T-helper 2 cell (primary cell): ENCODE results near the gene HMGN4.
A peak's percentile ranks its signal among the peaks of the same experiment; 100 is the strongest.
"Not testable (repeated sequence)": the region's sequence is repeated elsewhere in the genome, so short reads cannot be mapped to it uniquely, and the experiment has no call there.

Source experiments
- DNase-seq, 5 experiments: peaks; one replicate each; pipeline versions ENCODE4 v3.0.0 to v3.0.0-alpha.2; 2012 to 2022
- total RNA-seq, 2 donors: gene quantifications; one replicate each; lab custom pipeline; 2026; lab: John Stamatoyannopoulos, UW

HMGN4 gene
- 62.4 to 86.1 reads per million in 2 donors for total RNA-seq

- peak; percentile 44 to 96 (median 72) for DNase-seq
These were observed at the start of gene HMGN4 for GRCh38 chr6:26537846-26538571. HMGN4 (plus strand) TSS chr6:26538366; CDS start chr6:26545207, 6,841 bp downstream.

GRCh38 chr6:26489996-26490964 is 47.9 kb upstream of the HMGN4 start:
- peak in 1 of 5 experiments; percentile 8 for DNase-seq

GRCh38 chr6:26491604-26492003 is 46.6 kb upstream of the HMGN4 start:
- no peak for DNase-seq

GRCh38 chr6:26493258-26493657 is 44.9 kb upstream of the HMGN4 start:
- peak in 1 of 5 experiments; percentile 39 for DNase-seq

- DNase-seq = no peak
These were observed 44.0 kb upstream of the HMGN4 start for GRCh38 chr6:26494117-26494516.

- no peak for DNase-seq
These were observed 42.9 kb upstream of the HMGN4 start for GRCh38 chr6:26495281-26495680.

- DNase-seq = no peak
These were observed 40.6 kb upstream of the HMGN4 start for GRCh38 chr6:26497610-26498009.

- DNase-seq = no peak
These were observed 38.1 kb upstream of the HMGN4 start, which contains the start of gene BTN1A1 for GRCh38 chr6:26500102-26500501. BTN1A1 (plus strand) TSS chr6:26500303; CDS start chr6:26501287, 984 bp downstream.

- peak; percentile 2 to 51 (median 12) for DNase-seq
These were observed 36.6 kb upstream of the HMGN4 start for GRCh38 chr6:26501482-26501986.

GRCh38 chr6:26502165-26502564 is 36.0 kb upstream of the HMGN4 start:
- DNase-seq = no peak

- no peak for DNase-seq
These were observed 35.5 kb upstream of the HMGN4 start for GRCh38 chr6:26502626-26503025.

GRCh38 chr6:26507658-26508057 is 30.5 kb upstream of the HMGN4 start:
- no peak for DNase-seq

GRCh38 chr6:26511033-26511432 is 27.1 kb upstream of the HMGN4 start:
- not testable (repeated sequence) for DNase-seq

- DNase-seq = no peak
These were observed 23.2 kb upstream of the HMGN4 start for GRCh38 chr6:26514984-26515383.

GRCh38 chr6:26516481-26517427 is 21.4 kb upstream of the HMGN4 start:
- no peak for DNase-seq

GRCh38 chr6:26519359-26519758 is 18.8 kb upstream of the HMGN4 start:
- DNase-seq = no peak

GRCh38 chr6:26520237-26520849 is 17.8 kb upstream of the HMGN4 start:
- peak in 1 of 5 experiments; percentile 5 for DNase-seq

GRCh38 chr6:26520850-26521599 is 17.1 kb upstream of the HMGN4 start:
- DNase-seq = peak; percentile 71 to 90 (median 82)

GRCh38 chr6:26521600-26522391 is 16.4 kb upstream of the HMGN4 start:
- DNase-seq = peak; percentile 29 to 82 (median 59)
